ENCODE results near the gene REV3L. TPM values are rescaled to one million over a fixed set of nuclear protein-coding genes. Genes with fewer than 3 reads are reported as not detected.
"Not testable (repeated sequence)": the region's sequence is repeated elsewhere in the genome, so short reads cannot be mapped to it uniquely, and the experiment has no call there.

REV3L gene
- total RNA-seq, 4 donors from 2014 or later, result 38.9 to 50.4 (median 45.3) TPM

GRCh38 chr6:111337829-111338236, 145.2 kb downstream of the REV3L start:
- Histone ChIP-seq H3K27ac (replicated peaks in 1 of 4) (no peak overlapping the region), H3K27me3 (no peaks in the 10 kb centered on the region), H3K4me1 (peaks cover 0 to 3% (median 0%) of the 10 kb centered on the region in 4 donors), H3K4me3 (no peak overlapping the region), H3K9me3 (no peaks in the 10 kb centered on the region), H3K36me3 (peaks cover 9 to 70% (median 33%) of the 10 kb centered on the region in 4 donors)
- WGBS, result 86% methylated on average over 1 of the region's 1 CpG
- TF ChIP-seq, protein P1, sequence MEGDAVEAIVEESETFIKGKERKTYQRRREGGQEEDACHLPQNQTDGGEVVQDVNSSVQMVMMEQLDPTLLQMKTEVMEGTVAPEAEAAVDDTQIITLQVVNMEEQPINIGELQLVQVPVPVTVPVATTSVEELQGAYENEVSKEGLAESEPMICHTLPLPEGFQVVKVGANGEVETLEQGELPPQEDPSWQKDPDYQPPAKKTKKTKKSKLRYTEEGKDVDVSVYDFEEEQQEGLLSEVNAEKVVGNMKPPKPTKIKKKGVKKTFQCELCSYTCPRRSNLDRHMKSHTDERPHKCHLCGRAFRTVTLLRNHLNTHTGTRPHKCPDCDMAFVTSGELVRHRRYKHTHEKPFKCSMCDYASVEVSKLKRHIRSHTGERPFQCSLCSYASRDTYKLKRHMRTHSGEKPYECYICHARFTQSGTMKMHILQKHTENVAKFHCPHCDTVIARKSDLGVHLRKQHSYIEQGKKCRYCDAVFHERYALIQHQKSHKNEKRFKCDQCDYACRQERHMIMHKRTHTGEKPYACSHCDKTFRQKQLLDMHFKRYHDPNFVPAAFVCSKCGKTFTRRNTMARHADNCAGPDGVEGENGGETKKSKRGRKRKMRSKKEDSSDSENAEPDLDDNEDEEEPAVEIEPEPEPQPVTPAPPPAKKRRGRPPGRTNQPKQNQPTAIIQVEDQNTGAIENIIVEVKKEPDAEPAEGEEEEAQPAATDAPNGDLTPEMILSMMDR (IDR thresholded peaks at IDR 0.05), result no peak
- no peak for TF ChIP-seq POLR2A (IDR thresholded peaks at IDR 0.05; ENCODE audit: low read depth)
- TF ChIP-seq POLR2AphosphoS5 (IDR thresholded peaks at IDR 0.05), result no peak
- no peak for TF ChIP-seq EP300 (IDR thresholded peaks at IDR 0.05)
- DNase-seq (ENCODE audit: extremely low spot score), result no peak
- intact Hi-C loops (cut with DNase I), result no loop called here

GRCh38 chr6:111329882-111330633, 153.0 kb downstream of the REV3L start:
- no peaks in the 10 kb centered on the region for H3K27me3 ChIP-seq
- TF ChIP-seq POLR2AphosphoS5 (IDR thresholded peaks at IDR 0.05) (no peak), EP300 (IDR thresholded peaks at IDR 0.05) (no peak)
- H3K9me3 ChIP-seq, result no peaks in the 10 kb centered on the region
- peaks cover 30 to 88% (median 61%) of the 10 kb centered on the region in 4 donors for H3K36me3 ChIP-seq
- H3K4me1 ChIP-seq, result no peaks in the 10 kb centered on the region
- no peak overlapping the region for H3K4me3 ChIP-seq
- 93% methylated on average over 3 of the region's 3 CpGs for WGBS
- no peak overlapping the region for H3K27ac ChIP-seq (replicated peaks in 1 of 4)
- intact Hi-C loops (cut with DNase I), result no loop called here
- DNase-seq (ENCODE audit: extremely low spot score), result no peak

DNA sequence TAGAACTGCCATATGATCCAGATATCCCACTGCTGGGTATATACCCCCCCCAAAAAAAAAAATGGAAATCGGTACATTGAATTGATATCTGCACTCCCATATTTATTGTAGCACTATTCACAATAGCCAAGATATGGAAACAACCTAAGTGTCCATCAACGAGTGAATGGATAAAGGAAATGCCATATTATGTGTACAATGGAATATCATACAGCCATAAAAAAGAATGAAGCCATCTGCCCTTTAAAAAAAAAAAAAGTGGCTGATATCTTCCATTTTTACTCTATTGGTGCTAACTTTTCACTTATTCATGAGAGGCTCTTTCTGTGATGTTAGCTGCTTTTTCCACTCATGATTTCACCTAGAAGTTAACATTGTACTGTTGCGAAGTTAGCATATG, 156.5 kb downstream of the REV3L start:
- Histone ChIP-seq H3K9me3 (no peaks in the 10 kb centered on the region), H3K27ac (replicated peaks in 1 of 4) (no peak overlapping the region), H3K36me3 (peaks cover 33 to 91% (median 60%) of the 10 kb centered on the region in 4 donors), H3K27me3 (no peaks in the 10 kb centered on the region), H3K4me3 (no peak overlapping the region), H3K4me1 (no peaks in the 10 kb centered on the region)
- over 99% methylated on average over 3 of the region's 3 CpGs for WGBS
- intact Hi-C loops (cut with DNase I), result no loop called here
- no peak for TF ChIP-seq EP300 (IDR thresholded peaks at IDR 0.05)
- no peak for TF ChIP-seq POLR2AphosphoS5 (IDR thresholded peaks at IDR 0.05)
- TF ChIP-seq, protein P1 (IDR thresholded peaks at IDR 0.05), result no peak
- no peak for TF ChIP-seq POLR2A (IDR thresholded peaks at IDR 0.05; ENCODE audit: low read depth)
- no peak for DNase-seq (ENCODE audit: extremely low spot score)

DNA sequence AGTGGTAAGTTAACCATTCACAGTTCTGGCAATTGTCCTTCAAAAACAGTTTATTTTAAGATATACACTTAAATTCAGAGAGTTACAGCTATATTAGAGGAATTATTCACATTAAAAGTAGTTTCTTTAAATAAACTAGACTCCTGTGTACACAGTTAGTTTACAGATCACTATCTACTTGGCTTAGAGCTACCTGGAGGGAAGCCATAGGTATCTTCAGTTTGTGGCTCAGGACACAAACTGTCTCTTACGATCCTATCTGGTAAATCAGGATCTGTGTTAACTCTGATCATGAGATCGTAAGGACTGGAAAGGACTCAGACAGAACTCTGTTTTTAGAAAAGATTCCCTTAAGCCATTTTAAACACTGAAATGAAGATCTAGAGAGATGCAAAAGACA, 160.9 kb downstream of the REV3L start:
- H3K4me1 ChIP-seq, result no peaks in the 10 kb centered on the region
- DNase-seq (ENCODE audit: extremely low spot score), result no peak
- no peak overlapping the region for H3K27ac ChIP-seq (replicated peaks in 1 of 4)
- H3K36me3 ChIP-seq, result peaks cover 14 to 95% (median 61%) of the 10 kb centered on the region in 4 donors
- H3K27me3 ChIP-seq, result no peaks in the 10 kb centered on the region
- TF ChIP-seq EP300 (IDR thresholded peaks at IDR 0.05) (no peak), POLR2AphosphoS5 (IDR thresholded peaks at IDR 0.05) (no peak), POLR2A (IDR thresholded peaks at IDR 0.05; ENCODE audit: low read depth) (no peak)
- TF ChIP-seq, protein P1 (IDR thresholded peaks at IDR 0.05), result no peak
- no peak overlapping the region for H3K4me3 ChIP-seq
- H3K9me3 ChIP-seq, result no peaks in the 10 kb centered on the region
- 79% methylated on average over 2 of the region's 2 CpGs for WGBS
- intact Hi-C loops (cut with DNase I), result no loop called here

- DNase-seq (ENCODE audit: extremely low spot score); H3K4me1 ChIP-seq; H3K4me3 ChIP-seq; H3K27me3 ChIP-seq; intact Hi-C loops (cut with DNase I); H3K27ac ChIP-seq (replicated peaks in 1 of 4); H3K9me3 ChIP-seq: not testable (repeated sequence)
- H3K36me3 ChIP-seq, result peaks cover 35 to 82% (median 64%) of the 10 kb centered on the region in 4 donors
- WGBS, result 97% methylated on average over 4 of the region's 4 CpGs
Measured at GRCh38 chr6:111307950-111308349, 175.1 kb downstream of the REV3L start.

Measured in esophagus muscularis mucosa (tissue), 4 donors.